ENCODE data around the gene FLVCR1.

DNA sequence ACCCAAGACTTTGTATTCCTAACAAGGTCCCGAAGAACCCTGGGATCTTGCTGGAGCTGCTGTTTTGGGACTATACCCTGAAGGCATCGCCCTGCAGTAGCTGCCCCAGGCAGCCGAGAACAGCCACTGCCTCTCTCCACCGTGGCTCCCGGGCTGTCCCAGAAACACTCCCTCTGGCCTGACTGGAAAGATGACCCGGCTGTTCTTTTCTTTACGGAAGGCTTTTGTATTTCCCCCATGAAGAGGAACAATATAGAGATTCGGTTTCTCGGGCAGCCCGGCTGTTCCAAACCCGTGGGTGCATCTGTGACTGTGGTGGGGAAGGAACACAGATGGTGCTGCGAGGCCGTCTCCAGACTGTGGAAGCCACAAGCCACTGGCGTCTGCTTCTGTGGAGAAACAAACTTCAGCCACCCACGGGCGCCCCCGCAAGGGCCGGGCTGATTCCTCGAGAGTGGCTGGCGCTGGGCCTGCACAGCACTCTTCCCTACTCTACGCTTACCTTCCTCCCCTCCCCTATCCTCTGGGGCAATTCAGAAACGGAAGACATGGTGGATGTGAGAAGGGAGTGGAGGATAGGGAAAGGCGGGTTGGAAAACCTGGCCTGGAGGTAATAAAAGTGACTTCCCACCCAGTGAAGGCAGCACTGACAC lies 58.5 kb downstream of the FLVCR1 start:
- TF ChIP-seq, protein P1, sequence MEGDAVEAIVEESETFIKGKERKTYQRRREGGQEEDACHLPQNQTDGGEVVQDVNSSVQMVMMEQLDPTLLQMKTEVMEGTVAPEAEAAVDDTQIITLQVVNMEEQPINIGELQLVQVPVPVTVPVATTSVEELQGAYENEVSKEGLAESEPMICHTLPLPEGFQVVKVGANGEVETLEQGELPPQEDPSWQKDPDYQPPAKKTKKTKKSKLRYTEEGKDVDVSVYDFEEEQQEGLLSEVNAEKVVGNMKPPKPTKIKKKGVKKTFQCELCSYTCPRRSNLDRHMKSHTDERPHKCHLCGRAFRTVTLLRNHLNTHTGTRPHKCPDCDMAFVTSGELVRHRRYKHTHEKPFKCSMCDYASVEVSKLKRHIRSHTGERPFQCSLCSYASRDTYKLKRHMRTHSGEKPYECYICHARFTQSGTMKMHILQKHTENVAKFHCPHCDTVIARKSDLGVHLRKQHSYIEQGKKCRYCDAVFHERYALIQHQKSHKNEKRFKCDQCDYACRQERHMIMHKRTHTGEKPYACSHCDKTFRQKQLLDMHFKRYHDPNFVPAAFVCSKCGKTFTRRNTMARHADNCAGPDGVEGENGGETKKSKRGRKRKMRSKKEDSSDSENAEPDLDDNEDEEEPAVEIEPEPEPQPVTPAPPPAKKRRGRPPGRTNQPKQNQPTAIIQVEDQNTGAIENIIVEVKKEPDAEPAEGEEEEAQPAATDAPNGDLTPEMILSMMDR (IDR thresholded peaks at IDR 0.05), result peak in 1 of 6 experiments; percentile 4
- TF ChIP-seq POLR2A (IDR thresholded peaks at IDR 0.05), result no peak

All from thyroid gland (tissue), 4 donors.